Activated CD4-positive, alpha-beta memory T cell treated with anti-CD3 and anti-CD28 coated beads for 36 hours (primary cell): ENCODE data around the gene HDAC8. TPM values are rescaled to one million over a fixed set of nuclear protein-coding genes. Genes with fewer than 3 reads are reported as not detected.
"Not testable (repeated sequence)": the region's sequence is repeated elsewhere in the genome, so short reads cannot be mapped to it uniquely, and the experiment has no call there.

Experiments used
- CTCF ChIA-PET: fragments of 350-600 bp; sonication (Branson Sonifier 250); formaldehyde crosslinking; loops from one replicate; lab custom pipeline; 2021; ENCODE audit warnings: antibody characterized with exemption, inconsistent platforms; lab: Charles Lee
- POLR2A ChIA-PET: fragments of 350-600 bp; sonication (Branson Sonifier 250); formaldehyde crosslinking; loops from one replicate; lab custom pipeline; 2021; ENCODE audit warnings: antibody characterized with exemption; lab: Charles Lee
- DNase-seq: peaks from one replicate; pipeline ENCODE4 v3.0.0-alpha.2; 2020
- H3K27ac Mint-ChIP-seq: one replicate; pipeline ENCODE4 v1.8.0; 2021; ENCODE audit warnings: mixed read lengths
- H3K27me3 Mint-ChIP-seq: one replicate; pipeline ENCODE4 v1.8.0; 2021; ENCODE audit warnings: mixed read lengths
- H3K36me3 Mint-ChIP-seq: one replicate; pipeline ENCODE4 v1.8.0; 2021; ENCODE audit warnings: mixed read lengths
- H3K4me1 Mint-ChIP-seq: one replicate; pipeline ENCODE4 v1.8.0; 2021; ENCODE audit warnings: low read depth, mixed read lengths
- H3K4me3 Mint-ChIP-seq: one replicate; pipeline ENCODE4 v1.8.0; 2021; ENCODE audit warnings: mild to moderate bottlenecking, mixed read lengths
- H3K9me3 Mint-ChIP-seq: one replicate; pipeline ENCODE4 v1.8.0; 2021; ENCODE audit warnings: mixed read lengths
- intact Hi-C: fragments of 100-400 bp; cut with micrococcal nuclease; formaldehyde crosslinking; loops from one replicate; pipeline ENCODE4 v1.15.1; 2023
- total RNA-seq, 2 experiments: library from RNA; stranded (reverse); gene quantifications; one replicate each; pipeline ENCODE4 v1.2.3, GENCODE V29; 2021

The HDAC8 gene
- total RNA-seq = 10 to 100 TPM; 17.9 to 19.7 TPM

DNA sequence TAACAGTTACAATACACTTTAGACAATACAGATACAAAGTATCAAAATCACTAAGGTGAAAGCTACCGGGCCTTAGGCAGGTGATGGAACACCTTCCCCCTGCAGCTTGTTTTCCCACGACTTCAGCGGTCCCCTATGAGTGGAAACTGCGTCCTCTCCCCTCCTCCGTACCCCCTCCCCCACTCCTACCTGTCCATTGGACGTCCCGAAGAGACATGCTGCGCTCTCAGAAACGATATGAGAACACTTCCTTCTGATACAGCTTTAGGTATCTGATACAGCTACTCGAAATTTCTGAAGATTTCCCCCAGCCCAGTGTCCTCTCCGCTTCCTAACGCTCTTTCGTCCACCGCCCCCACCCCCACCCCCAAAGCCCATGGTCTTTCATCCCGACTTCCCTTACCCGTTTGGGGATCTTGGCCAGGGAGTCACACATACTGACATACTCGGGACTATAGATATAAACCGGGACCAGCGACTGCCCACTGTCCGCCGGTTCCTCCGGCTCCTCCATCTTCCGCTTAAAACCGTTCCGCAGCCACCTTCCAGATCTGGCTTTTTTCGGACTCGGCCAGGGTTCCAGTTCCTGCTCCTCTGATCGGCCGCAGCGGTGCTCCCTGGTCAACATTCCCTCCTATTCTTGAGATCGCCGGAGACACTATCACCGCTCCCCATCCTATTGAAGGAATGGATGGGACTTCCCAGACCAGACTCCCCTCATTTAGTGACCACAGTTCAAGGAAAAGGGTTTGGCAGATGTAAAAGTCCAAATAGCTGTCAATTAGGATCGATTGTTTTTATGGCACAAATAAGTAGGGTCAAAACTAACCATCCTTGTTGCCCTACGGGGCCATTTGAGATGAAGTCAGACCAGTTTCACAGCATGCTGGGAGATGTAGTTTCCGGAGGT is at the start of gene HDAC8:
HDAC8 (minus strand) TSS at position 596 of the 910 bp plus-strand sequence; CDS start at position 514, 82 bp downstream.
- POLR2A ChIA-PET = interaction anchor here (1.2 to 1.4 kb wide), 2 partner anchors 295 kb away, joined by 4 to 5 read pairs; partner anchors contain the start of gene RPS4X

GRCh38 chrX:72621625-72622485 is 49.2 kb upstream of the HDAC8 start:
- CTCF ChIA-PET = interaction anchor here (0.7 to 3.1 kb wide), 3 partner anchors 14 to 66 kb away, joined by 3 to 7 read pairs (median 4); no protein-coding TSS in a partner anchor
- peaks cover 8% of the 10 kb centered on the region for H3K27me3 Mint-ChIP-seq
- DNase-seq = no peak

More for the DNA sequence above, at the start of gene HDAC8:
- CTCF ChIA-PET = interaction anchor here (1.2 kb wide), 1 partner anchor 327 kb away, joined by 3 read pairs; no protein-coding TSS in a partner anchor
- no peaks in the 10 kb centered on the region for H3K27me3 Mint-ChIP-seq
- peaks cover 3% of the 10 kb centered on the region for H3K36me3 Mint-ChIP-seq
- intact Hi-C loops = loop anchor here (2.0 kb wide), 2 partner anchors 48 to 296 kb away; partner anchors contain the start of gene RPS4X
- H3K4me1 Mint-ChIP-seq = peaks cover 7% of the 10 kb centered on the region
- peak within 1 kb of the TSS; percentile 84 for H3K27ac Mint-ChIP-seq
- H3K9me3 Mint-ChIP-seq = no peaks in the 10 kb centered on the region
- peak within 1 kb of the TSS; percentile 89 for H3K4me3 Mint-ChIP-seq
- DNase-seq = peak; percentile 52

GRCh38 chrX:72621163-72621562 is 48.5 kb upstream of the HDAC8 start:
- no peak for DNase-seq
- ChIA-PET POLR2A (interaction anchor here (0.9 to 1.2 kb wide), 4 partner anchors 17 to 1323 kb away, joined by 3 to 9 read pairs (median 4); partner anchors contain the start of genes NAP1L2 and RPS4X), CTCF (interaction anchor here (0.6 to 3.1 kb wide), 4 partner anchors 13 to 315 kb away, joined by 3 to 7 read pairs (median 4); no protein-coding TSS in a partner anchor)
- Mint-ChIP-seq H3K4me3 (peak overlapping the region; percentile 32), H3K36me3 (peaks cover 5% of the 10 kb centered on the region), H3K27ac (peak overlapping the region; percentile 91), H3K4me1 (peaks cover 23% of the 10 kb centered on the region), H3K27me3 (peaks cover 8% of the 10 kb centered on the region), H3K9me3 (peaks cover 6% of the 10 kb centered on the region)
- intact Hi-C loops = loop anchor here (1.0 to 10.0 kb wide), 6 partner anchors 17 to 1674 kb away; partner anchors contain the start of genes HDAC8 and RPS4X

More at GRCh38 chrX:72621625-72622485, 49.2 kb upstream of the HDAC8 start:
- Mint-ChIP-seq H3K9me3 (peaks cover 6% of the 10 kb centered on the region), H3K36me3 (peaks cover 5% of the 10 kb centered on the region), H3K27ac (peak overlapping the region; percentile 91), H3K4me1 (peaks cover 23% of the 10 kb centered on the region), H3K4me3 (no peak overlapping the region)
- POLR2A ChIA-PET = interaction anchor here (1.1 to 1.2 kb wide), 2 partner anchors 18 to 345 kb away, joined by 4 to 9 read pairs; partner anchors contain the start of gene RPS4X
- intact Hi-C loops = loop anchor here (1.0 to 10.0 kb wide), 6 partner anchors 18 to 1673 kb away; partner anchors contain the start of genes HDAC8 and RPS4X

DNA sequence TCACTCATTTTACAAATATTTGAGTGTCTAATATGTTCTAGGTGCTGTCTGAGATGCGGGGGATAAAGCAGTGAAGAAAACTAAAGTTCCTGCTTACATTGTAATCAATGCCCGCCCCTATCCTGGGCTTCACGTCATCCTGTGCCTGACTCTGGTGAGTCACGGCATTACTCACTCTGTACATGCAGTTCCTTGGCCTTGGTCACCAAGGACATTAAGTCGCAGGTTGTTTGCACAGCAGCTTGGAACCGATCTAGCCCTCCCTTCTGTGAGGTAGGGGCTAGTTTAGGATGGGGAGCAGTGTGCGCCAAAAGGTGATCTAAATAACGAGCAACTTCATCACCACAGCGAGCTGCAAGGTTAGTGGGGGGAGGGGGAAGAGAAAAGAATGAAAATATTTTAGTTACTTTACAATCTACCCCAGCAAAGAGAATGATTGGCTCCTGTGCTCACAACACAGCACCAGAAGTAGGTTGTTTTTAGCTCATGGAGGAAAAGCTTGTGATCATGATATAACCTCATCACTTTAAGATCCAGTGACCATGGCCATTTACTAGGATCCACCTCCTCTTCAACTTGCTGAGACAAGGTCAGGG is 48.0 kb upstream of the HDAC8 start:
- peak overlapping the region; percentile 54 for H3K4me3 Mint-ChIP-seq
- POLR2A ChIA-PET = interaction anchor here (0.9 to 1.2 kb wide), 4 partner anchors 17 to 1324 kb away, joined by 3 to 9 read pairs (median 4); partner anchors contain the start of genes NAP1L2 and RPS4X
- H3K27me3 Mint-ChIP-seq = peaks cover 8% of the 10 kb centered on the region

DNA sequence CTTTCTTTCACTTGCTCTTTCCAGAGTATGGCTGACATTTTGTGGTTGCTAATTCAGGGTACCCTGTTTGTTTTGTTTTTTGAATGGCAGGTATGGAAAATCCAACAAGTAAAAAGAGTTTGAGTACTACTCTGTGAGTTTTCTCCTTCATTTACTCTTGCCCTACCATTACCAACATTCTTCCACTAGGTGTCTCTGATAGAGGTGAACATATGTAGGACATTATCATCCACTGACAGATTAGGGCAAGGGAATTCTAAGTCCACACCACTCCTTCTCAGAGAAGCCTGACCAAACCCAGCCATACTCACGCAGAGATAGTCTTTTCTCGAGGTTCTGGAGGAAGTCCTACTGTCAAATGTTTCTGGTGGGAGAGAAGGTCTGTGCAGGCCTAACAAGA is 36.7 kb upstream of the HDAC8 start:
- CTCF ChIA-PET = no interaction called here
- Mint-ChIP-seq H3K4me3 (no peak overlapping the region), H3K36me3 (no peaks in the 10 kb centered on the region), H3K9me3 (no peaks in the 10 kb centered on the region), H3K27me3 (no peaks in the 10 kb centered on the region), H3K27ac (no peak overlapping the region), H3K4me1 (peaks cover 7% of the 10 kb centered on the region)
- POLR2A ChIA-PET = no interaction called here
- no peak for DNase-seq
- intact Hi-C loops = no loop called here

More for the DNA sequence above, 48.0 kb upstream of the HDAC8 start:
- Mint-ChIP-seq H3K27ac (peak overlapping the region; percentile 91), H3K9me3 (peaks cover 6% of the 10 kb centered on the region), H3K36me3 (peaks cover 5% of the 10 kb centered on the region), H3K4me1 (peaks cover 23% of the 10 kb centered on the region)
- CTCF ChIA-PET = interaction anchor here (0.6 to 3.1 kb wide), 3 partner anchors 15 to 314 kb away, joined by 3 to 7 read pairs (median 4); no protein-coding TSS in a partner anchor
- DNase-seq = peak; percentile 72
- intact Hi-C loops = loop anchor here (1.0 to 10.0 kb wide), 6 partner anchors 16 to 1674 kb away; partner anchors contain the start of genes HDAC8 and RPS4X

GRCh38 chrX:72604705-72605104 is 32.1 kb upstream of the HDAC8 start:
- Mint-ChIP-seq H3K36me3 (no peaks in the 10 kb centered on the region), H3K27ac (no peak overlapping the region), H3K27me3 (no peaks in the 10 kb centered on the region), H3K4me3 (no peak overlapping the region), H3K4me1 (peaks cover 13% of the 10 kb centered on the region), H3K9me3 (no peaks in the 10 kb centered on the region)
- no peak for DNase-seq
- POLR2A ChIA-PET = interaction anchor here (1.0 kb wide), 1 partner anchor 16 kb away, joined by 4 read pairs; no protein-coding TSS in a partner anchor
- intact Hi-C loops = loop anchor here (1.0 kb wide), 1 partner anchor 17 kb away; no protein-coding TSS in a partner anchor
- CTCF ChIA-PET = no interaction called here

- intact Hi-C loops = loop anchor here (1.0 kb wide), 1 partner anchor 17 kb away; no protein-coding TSS in a partner anchor
These were observed 31.5 kb upstream of the HDAC8 start for GRCh38 chrX:72604112-72604511.

DNA sequence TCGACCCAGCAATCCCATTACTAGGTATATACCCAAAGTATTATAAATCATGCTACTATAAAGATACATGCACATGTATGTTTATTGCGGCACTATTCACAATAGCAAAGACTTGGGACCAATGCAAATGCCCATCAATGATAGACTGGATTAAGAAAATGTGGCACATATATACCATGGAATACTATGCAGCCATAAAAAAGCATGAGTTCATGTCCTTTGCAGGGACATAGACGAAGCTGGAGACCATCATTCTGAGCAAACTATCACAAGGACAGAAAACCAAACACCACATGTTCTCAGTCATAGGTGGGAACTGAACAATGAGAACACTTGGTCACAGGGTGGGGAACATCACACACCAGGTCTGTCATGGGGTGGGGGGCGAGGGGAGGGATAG is 18.4 kb upstream of the HDAC8 start:
- H3K36me3 Mint-ChIP-seq, H3K27me3 Mint-ChIP-seq, H3K9me3 Mint-ChIP-seq, H3K27ac Mint-ChIP-seq, intact Hi-C loops, H3K4me1 Mint-ChIP-seq, H3K4me3 Mint-ChIP-seq, POLR2A ChIA-PET, DNase-seq, CTCF ChIA-PET: not testable (repeated sequence)

More at GRCh38 chrX:72604112-72604511, 31.5 kb upstream of the HDAC8 start:
- peaks cover 13% of the 10 kb centered on the region for H3K4me1 Mint-ChIP-seq
- ChIA-PET POLR2A (interaction anchor here (1.0 kb wide), 1 partner anchor 17 kb away, joined by 4 read pairs; no protein-coding TSS in a partner anchor), CTCF (no interaction called here)
- H3K27me3 Mint-ChIP-seq = no peaks in the 10 kb centered on the region
- H3K36me3 Mint-ChIP-seq = no peaks in the 10 kb centered on the region
- H3K27ac Mint-ChIP-seq = no peak overlapping the region
- H3K9me3 Mint-ChIP-seq = no peaks in the 10 kb centered on the region
- DNase-seq = no peak
- H3K4me3 Mint-ChIP-seq = no peak overlapping the region

GRCh38 chrX:72584163-72584562 is 11.5 kb upstream of the HDAC8 start:
- POLR2A ChIA-PET = no interaction called here
- DNase-seq = no peak
- CTCF ChIA-PET = no interaction called here
- intact Hi-C loops = no loop called here
- Mint-ChIP-seq H3K4me1 (no peaks in the 10 kb centered on the region), H3K27ac (no peak overlapping the region), H3K36me3 (no peaks in the 10 kb centered on the region), H3K9me3 (no peaks in the 10 kb centered on the region), H3K4me3 (no peak overlapping the region), H3K27me3 (no peaks in the 10 kb centered on the region)

DNA sequence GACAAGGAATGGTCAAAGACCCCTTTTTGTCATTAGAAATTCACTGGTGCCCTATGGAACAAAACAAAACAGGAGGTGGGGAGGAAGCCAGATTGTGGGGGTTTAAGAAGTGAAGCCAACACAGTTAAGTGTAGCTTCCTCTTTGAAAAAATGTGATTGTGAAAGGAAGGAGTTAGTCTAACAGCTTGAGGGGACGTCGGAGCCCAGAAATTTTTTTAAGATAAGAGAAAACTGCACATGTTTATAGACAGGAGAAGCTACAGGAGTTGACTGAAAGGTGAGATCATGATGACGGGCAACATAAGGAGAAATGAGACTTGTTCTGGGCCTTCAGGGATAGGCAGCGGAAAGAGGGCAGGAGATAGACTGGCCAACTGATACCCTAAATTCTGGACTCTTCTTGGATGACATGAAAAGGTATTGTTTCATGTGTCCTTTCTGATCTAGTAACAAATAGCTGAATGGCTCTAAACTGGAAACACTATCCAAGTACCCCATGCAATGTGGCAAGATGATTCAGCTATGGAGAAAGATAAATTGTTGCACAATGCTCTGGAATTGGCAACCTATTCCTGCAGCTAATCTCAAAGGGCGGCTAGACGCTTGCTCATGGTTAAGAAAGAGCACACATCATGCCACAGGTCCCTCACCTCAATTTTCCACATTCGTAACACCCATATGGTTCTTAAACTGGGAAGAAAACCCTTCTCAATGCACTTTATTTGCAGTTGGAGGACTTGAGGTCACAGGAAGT is 3.7 kb upstream of the HDAC8 start:
- H3K27me3 Mint-ChIP-seq = no peaks in the 10 kb centered on the region

More for the DNA sequence above, 3.7 kb upstream of the HDAC8 start:
- Mint-ChIP-seq H3K9me3 (no peaks in the 10 kb centered on the region), H3K36me3 (no peaks in the 10 kb centered on the region), H3K4me3 (no peak overlapping the region), H3K4me1 (peaks cover 4% of the 10 kb centered on the region), H3K27ac (no peak overlapping the region)
- intact Hi-C loops = no loop called here
- CTCF ChIA-PET = interaction anchor here (1.0 kb wide), 1 partner anchor 299 kb away, joined by 3 read pairs; the partner anchor contains the start of gene RPS4X
- no peak for DNase-seq
- POLR2A ChIA-PET = interaction anchor here (0.6 kb wide), 1 partner anchor 26 kb away, joined by 3 read pairs; no protein-coding TSS in a partner anchor
